HEK293T (cell line): ENCODE measurements around the gene ACMSD.
"Not testable (repeated sequence)": the region's sequence is repeated elsewhere in the genome, so short reads cannot be mapped to it uniquely, and the experiment has no call there.

Experiments
- CTCF ChIA-PET: fragments of 350-600 bp; formaldehyde crosslinking; extraction: SDS; loops from one replicate; lab custom pipeline; 2021; ENCODE audit warnings: antibody characterized with exemption, inconsistent platforms; lab: Yijun Ruan, JAX
- POLR2A ChIA-PET: fragments of 350-600 bp; formaldehyde crosslinking; extraction: SDS; loops from one replicate; lab custom pipeline; 2020; ENCODE audit warnings: antibody characterized with exemption, inconsistent platforms; lab: Yijun Ruan, JAX
- DNase-seq: peaks from one replicate; pipeline ENCODE4 v3.0.0; 2012; ENCODE audit warnings: mixed read lengths; ENCODE audit errors: extremely low spot score
- ARNT ChIP-seq: fragments of 450-650 bp; IDR thresholded peaks from 2 replicates; pipeline ENCODE4 v1.6.1; 2017; ENCODE audit warnings: mild to moderate bottlenecking
- BHLHE40 ChIP-seq: fragments of 450-650 bp; IDR thresholded peaks from 2 replicates; pipeline ENCODE4 v1.6.1; 2016; ENCODE audit warnings: mild to moderate bottlenecking, moderate library complexity, borderline replicate concordance
- CTBP1 ChIP-seq: fragments of 450-650 bp; IDR thresholded peaks from 2 replicates; pipeline ENCODE4 v1.6.1; 2016; ENCODE audit warnings: borderline replicate concordance
- ELF4 ChIP-seq: fragments of 450-650 bp; IDR thresholded peaks from 2 replicates; pipeline ENCODE4 v1.6.1; 2017; ENCODE audit warnings: antibody characterized with exemption
- FOXA1 ChIP-seq: fragments of 450-650 bp; IDR thresholded peaks from 2 replicates; pipeline ENCODE4 v1.6.1; 2016; ENCODE audit warnings: mild to moderate bottlenecking
- FOXK2 ChIP-seq: fragments of 450-650 bp; IDR thresholded peaks from 2 replicates; pipeline ENCODE4 v1.6.1; 2016; ENCODE audit warnings: mild to moderate bottlenecking
- FOXM1 ChIP-seq: fragments of 450-650 bp; IDR thresholded peaks from 2 replicates; pipeline ENCODE4 v1.6.1; 2017; ENCODE audit warnings: mild to moderate bottlenecking, borderline replicate concordance
- HDGF ChIP-seq: fragments of 450-650 bp; IDR thresholded peaks from 2 replicates; pipeline ENCODE4 v1.6.1; 2017; ENCODE audit warnings: antibody characterized with exemption, borderline replicate concordance
- L3MBTL2 ChIP-seq: fragments of 450-650 bp; conservative IDR thresholded peaks from 2 replicates; pipeline ENCODE4 v1.6.1; 2016; ENCODE audit warnings: mild to moderate bottlenecking
- LEF1 ChIP-seq: fragments of 450-650 bp; IDR thresholded peaks from 2 replicates; pipeline ENCODE4 v1.6.1; 2017; ENCODE audit warnings: mild to moderate bottlenecking, borderline replicate concordance
- NFRKB ChIP-seq: fragments of 450-650 bp; IDR thresholded peaks from 2 replicates; pipeline ENCODE4 v1.6.1; 2016; ENCODE audit warnings: mild to moderate bottlenecking, moderate library complexity
- PKNOX1 ChIP-seq: fragments of 450-650 bp; IDR thresholded peaks from 2 replicates; pipeline ENCODE4 v1.6.1; 2016
- SP1 ChIP-seq: fragments of 450-650 bp; IDR thresholded peaks from 2 replicates; pipeline ENCODE4 v1.6.1; 2017
- SUZ12 ChIP-seq: fragments of 450-650 bp; IDR thresholded peaks from 2 replicates; pipeline ENCODE4 v1.6.1; 2016; ENCODE audit warnings: mild to moderate bottlenecking
- TARDBP ChIP-seq: fragments of 450-650 bp; IDR thresholded peaks from 2 replicates; pipeline ENCODE4 v1.6.1; 2016
- ZNF384 ChIP-seq: fragments of 450-650 bp; IDR thresholded peaks from 2 replicates; pipeline ENCODE4 v1.6.1; 2016

Gene ACMSD

GRCh38 chr2:134796373-134796772 lies 42.0 kb upstream of the ACMSD start:
- POLR2A ChIA-PET, result no interaction called here
- CTCF ChIA-PET, result no interaction called here
- no peak for DNase-seq
- TF ChIP-seq HDGF, result no peak

GRCh38 chr2:134799936-134800335 lies 38.5 kb upstream of the ACMSD start:
- ChIA-PET CTCF (no interaction called here), POLR2A (no interaction called here)
- DNase-seq, result no peak
- TF ChIP-seq FOXM1, result no peak
- no peak for TF ChIP-seq FOXK2
- no peak for TF ChIP-seq BHLHE40
- TF ChIP-seq TARDBP, result no peak

GRCh38 chr2:134800341-134800740 lies 38.1 kb upstream of the ACMSD start:
- ChIA-PET CTCF (no interaction called here), POLR2A (no interaction called here)
- DNase-seq, result no peak
- TF ChIP-seq TARDBP (no peak), ELF4 (no peak), ARNT (no peak), ZNF384 (no peak), LEF1 (no peak), SUZ12 (no peak), SP1 (no peak), BHLHE40 (no peak), CTBP1 (no peak), FOXA1 (no peak), FOXM1 (no peak), HDGF (no peak), NFRKB (no peak), L3MBTL2 (no peak), FOXK2 (no peak), PKNOX1 (no peak)

- POLR2A ChIA-PET, DNase-seq: not testable (repeated sequence)
- CTCF ChIA-PET, result interaction anchor here (0.7 kb wide), 1 partner anchor 36 kb away, joined by 3 read pairs; no protein-coding TSS in a partner anchor
Observed at GRCh38 chr2:134803609-134804405, 34.6 kb upstream of the ACMSD start.

- POLR2A ChIA-PET, result no interaction called here
- TF ChIP-seq ELF4 (no peak), L3MBTL2 (no peak), LEF1 (no peak)
- DNase-seq, result no peak
- CTCF ChIA-PET, result no interaction called here
Observed at GRCh38 chr2:134815741-134816140, 22.7 kb upstream of the ACMSD start.

GRCh38 chr2:134818321-134818720 lies 20.1 kb upstream of the ACMSD start:
- CTCF ChIA-PET, result no interaction called here
- no peak for DNase-seq
- POLR2A ChIA-PET, result no interaction called here
- no peak for TF ChIP-seq SUZ12
- TF ChIP-seq LEF1, result no peak
- no peak for TF ChIP-seq TARDBP
- no peak for TF ChIP-seq HDGF
- no peak for TF ChIP-seq NFRKB
- no peak for TF ChIP-seq PKNOX1
- no peak for TF ChIP-seq FOXK2
- no peak for TF ChIP-seq FOXM1
- TF ChIP-seq L3MBTL2, result no peak
- TF ChIP-seq BHLHE40, result no peak
- no peak for TF ChIP-seq FOXA1
- no peak for TF ChIP-seq CTBP1
- no peak for TF ChIP-seq ARNT
- no peak for TF ChIP-seq ZNF384
- TF ChIP-seq ELF4, result no peak
- TF ChIP-seq SP1, result no peak

GRCh38 chr2:134819334-134819733 lies 19.1 kb upstream of the ACMSD start:
- CTCF ChIA-PET, result no interaction called here
- POLR2A ChIA-PET, result no interaction called here
- TF ChIP-seq SP1 (no peak), PKNOX1 (peak; percentile 11; the same call in 1 of the 2 replicates), FOXA1 (no peak), LEF1 (no peak)
- DNase-seq, result no peak

GRCh38 chr2:134823431-134823830 lies 15.0 kb upstream of the ACMSD start:
- ChIA-PET POLR2A (no interaction called here), CTCF (no interaction called here)
- no peak for DNase-seq
- no peak for TF ChIP-seq PKNOX1
- TF ChIP-seq ZNF384, result no peak
- no peak for TF ChIP-seq LEF1
- no peak for TF ChIP-seq NFRKB
- TF ChIP-seq ELF4, result no peak
- TF ChIP-seq FOXK2, result no peak
- no peak for TF ChIP-seq CTBP1
- no peak for TF ChIP-seq BHLHE40
- TF ChIP-seq HDGF, result no peak
- TF ChIP-seq L3MBTL2, result no peak
- no peak for TF ChIP-seq FOXA1
- no peak for TF ChIP-seq FOXM1
- no peak for TF ChIP-seq SUZ12
- no peak for TF ChIP-seq ARNT
- TF ChIP-seq SP1, result no peak
- TF ChIP-seq TARDBP, result no peak
